Measurements from ENCODE around the gene MYMX. TPM values are rescaled to one million over a fixed set of nuclear protein-coding genes. Genes with fewer than 3 reads are reported as not detected.

Gene MYMX
- polyA plus RNA-seq, 1 experiment = not detected

GRCh38 chr6:44243345-44243744 is 26.6 kb downstream of the MYMX start:
- TF ChIP-seq CTCF (IDR thresholded peaks at IDR 0.05; ENCODE audit: insufficient read depth, low read depth, low read length) = no peak
- H3K27me3 ChIP-seq (ENCODE audit: control insufficient read depth, insufficient read depth, low read length) = no peaks in the 10 kb centered on the region
- no peaks in the 10 kb centered on the region for H3K36me3 ChIP-seq (ENCODE audit: control insufficient read depth, insufficient read depth, low read length)
- H3K4me3 ChIP-seq (ENCODE audit: low read depth, low read length) = no peak overlapping the region
- POLR2A ChIA-PET = no interaction called here
- CTCF ChIA-PET = interaction anchor here (1.3 to 6.6 kb wide), 4 partner anchors 9 to 25 kb away, joined by 3 to 50 read pairs (median 6); no protein-coding TSS in a partner anchor
- no peak for DNase-seq (ENCODE audit: low read depth)

- peaks cover 8% of the 10 kb centered on the region for H3K36me3 ChIP-seq (ENCODE audit: control insufficient read depth, insufficient read depth, low read length)
- no peaks in the 10 kb centered on the region for H3K27me3 ChIP-seq (ENCODE audit: control insufficient read depth, insufficient read depth, low read length)
- DNase-seq (ENCODE audit: low read depth) = no peak
- POLR2A ChIA-PET = interaction anchor here (0.6 to 0.9 kb wide), 2 partner anchors 11 to 112 kb away, joined by 3 to 5 read pairs; no protein-coding TSS in a partner anchor
- peak overlapping the region; percentile 79 for H3K4me3 ChIP-seq (ENCODE audit: low read depth, low read length)
- TF ChIP-seq CTCF (IDR thresholded peaks at IDR 0.05; ENCODE audit: insufficient read depth, low read depth, low read length) = no peak
- CTCF ChIA-PET = interaction anchor here (0.7 to 6.6 kb wide), 7 partner anchors 8 to 73 kb away, joined by 3 to 50 read pairs (median 14); partner anchors contain the start of gene SLC35B2
Measured at GRCh38 chr6:44245391-44245911, 28.7 kb downstream of the MYMX start.

- POLR2A ChIA-PET = interaction anchor here (0.5 to 1.6 kb wide), 6 partner anchors 8 to 617 kb away, joined by 3 to 18 read pairs (median 6); partner anchors contain the start of gene SLC35B2
- CTCF ChIA-PET = interaction anchor here (0.6 to 6.6 kb wide), 8 partner anchors 8 to 151 kb away, joined by 3 to 50 read pairs (median 8); partner anchors contain the start of gene SLC35B2
- peak; percentile 45 for TF ChIP-seq CTCF (IDR thresholded peaks at IDR 0.05; ENCODE audit: insufficient read depth, low read depth, low read length)
Measured at GRCh38 chr6:44245912-44246662, 29.4 kb downstream of the MYMX start.

GRCh38 chr6:44246663-44247337 is 30.1 kb downstream of the MYMX start, which contains the start of gene HSP90AB1:
HSP90AB1 (plus strand) TSS chr6:44247101; CDS start chr6:44248630, 1,529 bp downstream.
- peak; percentile 87 for DNase-seq (ENCODE audit: low read depth)
- Histone ChIP-seq H3K36me3 (ENCODE audit: control insufficient read depth, insufficient read depth, low read length) (peaks cover 18% of the 10 kb centered on the region), H3K4me3 (ENCODE audit: low read depth, low read length) (peak within 1 kb of the TSS; percentile 79), H3K27me3 (ENCODE audit: control insufficient read depth, insufficient read depth, low read length) (no peaks in the 10 kb centered on the region)
- no peak for TF ChIP-seq CTCF (IDR thresholded peaks at IDR 0.05; ENCODE audit: insufficient read depth, low read depth, low read length)
- ChIA-PET CTCF (interaction anchor here (0.6 to 6.6 kb wide), 7 partner anchors 9 to 152 kb away, joined by 3 to 50 read pairs (median 14); partner anchors contain the start of gene SLC35B2), POLR2A (interaction anchor here (0.5 to 1.6 kb wide), 4 partner anchors 9 to 617 kb away, joined by 3 to 18 read pairs (median 9); partner anchors contain the start of gene SLC35B2)

More at GRCh38 chr6:44245912-44246662, 29.4 kb downstream of the MYMX start:
- no peak for DNase-seq (ENCODE audit: low read depth)
- Histone ChIP-seq H3K4me3 (ENCODE audit: low read depth, low read length) (peak overlapping the region; percentile 79), H3K36me3 (ENCODE audit: control insufficient read depth, insufficient read depth, low read length) (peaks cover 14% of the 10 kb centered on the region), H3K27me3 (ENCODE audit: control insufficient read depth, insufficient read depth, low read length) (no peaks in the 10 kb centered on the region)
